Activated CD4-positive, alpha-beta T cell treated with anti-CD3 and anti-CD28 coated beads, Interleukin-2, amount 50 U/mL, for 1 hour (primary cell): Measurements from ENCODE around the gene SHROOM2.
"Not testable (repeated sequence)": the region's sequence is repeated elsewhere in the genome, so short reads cannot be mapped to it uniquely, and the experiment has no call there.

Source experiments
- DNase-seq: peaks from one replicate; pipeline ENCODE4 v3.0.0-alpha.2; 2020

SHROOM2 gene, protein sequence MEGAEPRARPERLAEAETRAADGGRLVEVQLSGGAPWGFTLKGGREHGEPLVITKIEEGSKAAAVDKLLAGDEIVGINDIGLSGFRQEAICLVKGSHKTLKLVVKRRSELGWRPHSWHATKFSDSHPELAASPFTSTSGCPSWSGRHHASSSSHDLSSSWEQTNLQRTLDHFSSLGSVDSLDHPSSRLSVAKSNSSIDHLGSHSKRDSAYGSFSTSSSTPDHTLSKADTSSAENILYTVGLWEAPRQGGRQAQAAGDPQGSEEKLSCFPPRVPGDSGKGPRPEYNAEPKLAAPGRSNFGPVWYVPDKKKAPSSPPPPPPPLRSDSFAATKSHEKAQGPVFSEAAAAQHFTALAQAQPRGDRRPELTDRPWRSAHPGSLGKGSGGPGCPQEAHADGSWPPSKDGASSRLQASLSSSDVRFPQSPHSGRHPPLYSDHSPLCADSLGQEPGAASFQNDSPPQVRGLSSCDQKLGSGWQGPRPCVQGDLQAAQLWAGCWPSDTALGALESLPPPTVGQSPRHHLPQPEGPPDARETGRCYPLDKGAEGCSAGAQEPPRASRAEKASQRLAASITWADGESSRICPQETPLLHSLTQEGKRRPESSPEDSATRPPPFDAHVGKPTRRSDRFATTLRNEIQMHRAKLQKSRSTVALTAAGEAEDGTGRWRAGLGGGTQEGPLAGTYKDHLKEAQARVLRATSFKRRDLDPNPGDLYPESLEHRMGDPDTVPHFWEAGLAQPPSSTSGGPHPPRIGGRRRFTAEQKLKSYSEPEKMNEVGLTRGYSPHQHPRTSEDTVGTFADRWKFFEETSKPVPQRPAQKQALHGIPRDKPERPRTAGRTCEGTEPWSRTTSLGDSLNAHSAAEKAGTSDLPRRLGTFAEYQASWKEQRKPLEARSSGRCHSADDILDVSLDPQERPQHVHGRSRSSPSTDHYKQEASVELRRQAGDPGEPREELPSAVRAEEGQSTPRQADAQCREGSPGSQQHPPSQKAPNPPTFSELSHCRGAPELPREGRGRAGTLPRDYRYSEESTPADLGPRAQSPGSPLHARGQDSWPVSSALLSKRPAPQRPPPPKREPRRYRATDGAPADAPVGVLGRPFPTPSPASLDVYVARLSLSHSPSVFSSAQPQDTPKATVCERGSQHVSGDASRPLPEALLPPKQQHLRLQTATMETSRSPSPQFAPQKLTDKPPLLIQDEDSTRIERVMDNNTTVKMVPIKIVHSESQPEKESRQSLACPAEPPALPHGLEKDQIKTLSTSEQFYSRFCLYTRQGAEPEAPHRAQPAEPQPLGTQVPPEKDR (N-terminal part only)

DNA sequence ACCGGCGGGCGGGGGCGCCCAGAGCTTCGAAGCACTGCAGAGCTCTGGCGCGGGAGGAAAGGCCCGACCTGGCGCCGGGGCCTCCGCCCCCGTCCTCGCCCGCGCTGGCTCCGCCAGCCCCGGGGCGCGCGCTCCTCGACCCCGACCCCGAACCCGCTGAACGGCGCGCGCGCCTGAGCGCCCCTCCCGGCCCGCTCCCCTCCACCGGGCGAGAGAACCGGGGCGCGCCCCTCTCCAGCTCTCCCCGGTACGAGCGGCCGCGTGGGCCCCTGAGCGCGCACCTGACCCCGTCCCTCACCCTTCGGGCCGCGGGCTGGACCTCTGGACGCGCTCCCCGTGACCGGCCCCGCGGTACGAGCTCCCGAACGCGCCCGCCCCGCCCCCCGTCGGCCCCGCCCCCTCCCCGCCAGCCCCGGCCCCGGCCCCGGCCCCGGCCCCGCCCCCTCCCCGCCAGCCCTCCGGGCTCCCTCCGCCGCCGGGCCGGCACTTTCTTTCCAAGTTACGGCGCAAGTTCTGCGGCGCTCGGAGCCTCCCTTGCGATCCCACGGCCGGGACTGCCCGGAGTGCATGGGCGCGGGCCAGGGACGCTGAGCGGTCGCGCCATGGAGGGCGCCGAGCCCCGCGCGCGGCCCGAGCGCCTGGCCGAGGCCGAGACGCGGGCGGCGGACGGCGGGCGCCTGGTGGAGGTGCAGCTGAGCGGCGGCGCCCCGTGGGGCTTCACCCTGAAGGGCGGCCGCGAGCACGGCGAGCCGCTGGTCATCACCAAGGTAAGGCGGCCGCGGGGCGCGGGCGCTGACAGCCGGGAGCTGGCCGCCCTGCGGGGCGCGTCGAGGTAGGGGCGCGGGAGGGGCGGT lies at the start of gene SHROOM2:
SHROOM2 (plus strand) TSS at position 486 of the 854 bp plus-strand sequence; CDS start at position 603, 117 bp downstream.
- no peak for DNase-seq

DNA sequence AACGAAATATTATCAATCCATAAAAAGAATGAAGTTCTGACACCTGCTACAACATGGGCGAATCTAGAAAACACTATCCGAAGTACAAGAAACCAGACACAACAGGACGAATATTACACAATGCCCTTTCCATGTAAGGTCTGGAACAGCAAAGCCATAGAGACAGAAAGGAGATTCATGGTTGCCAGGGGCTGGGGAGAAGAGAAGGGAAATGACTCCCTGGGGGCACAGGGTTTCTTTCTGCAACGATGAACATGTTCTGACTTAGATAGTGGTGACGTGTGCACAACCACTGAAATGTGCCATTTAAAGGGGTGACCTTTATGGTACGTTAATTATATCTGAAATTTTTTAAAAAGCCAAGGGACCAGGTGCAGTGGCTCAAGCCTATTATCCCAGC lies 48.9 kb upstream of the SHROOM2 start:
- no peak for DNase-seq

DNA sequence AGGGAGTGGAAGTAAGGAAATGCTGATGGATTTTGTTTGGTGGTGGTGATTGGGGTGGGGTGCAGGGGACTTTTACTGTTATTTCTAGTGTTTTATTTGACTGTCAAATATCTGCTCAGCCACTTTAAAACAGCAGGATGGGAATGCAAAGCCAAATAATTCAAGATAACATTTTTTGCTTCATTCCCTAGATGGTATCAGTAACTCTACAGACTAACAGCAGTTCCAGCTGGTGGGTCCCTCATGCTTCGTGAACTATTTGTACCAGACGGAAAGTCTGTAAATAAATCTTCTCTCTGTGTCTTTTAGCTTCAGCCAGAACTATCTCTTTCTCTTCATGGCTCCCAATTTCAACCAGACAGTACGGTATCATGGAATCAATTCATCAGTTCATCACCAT lies 48.1 kb upstream of the SHROOM2 start:
- no peak for DNase-seq

DNA sequence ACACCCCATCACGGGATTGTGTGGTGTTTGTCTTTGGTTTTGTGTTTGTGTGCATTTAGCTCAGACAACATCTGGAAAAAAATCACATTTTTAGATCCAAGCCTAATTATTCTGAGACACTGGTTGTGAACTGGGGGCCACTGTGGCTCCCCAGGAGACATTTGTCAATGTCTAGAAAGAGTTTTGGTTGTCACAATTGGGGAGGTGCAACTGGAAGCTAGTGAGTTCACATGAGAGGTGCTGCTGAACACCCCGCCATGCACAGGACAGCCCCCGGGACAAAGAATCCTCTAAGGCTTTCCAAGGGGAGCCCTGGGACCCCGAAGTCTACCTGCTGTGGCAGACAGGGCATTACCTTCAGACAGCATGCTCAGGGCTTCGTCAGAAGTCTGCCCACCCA lies 47.1 kb upstream of the SHROOM2 start:
- DNase-seq: no peak

DNA sequence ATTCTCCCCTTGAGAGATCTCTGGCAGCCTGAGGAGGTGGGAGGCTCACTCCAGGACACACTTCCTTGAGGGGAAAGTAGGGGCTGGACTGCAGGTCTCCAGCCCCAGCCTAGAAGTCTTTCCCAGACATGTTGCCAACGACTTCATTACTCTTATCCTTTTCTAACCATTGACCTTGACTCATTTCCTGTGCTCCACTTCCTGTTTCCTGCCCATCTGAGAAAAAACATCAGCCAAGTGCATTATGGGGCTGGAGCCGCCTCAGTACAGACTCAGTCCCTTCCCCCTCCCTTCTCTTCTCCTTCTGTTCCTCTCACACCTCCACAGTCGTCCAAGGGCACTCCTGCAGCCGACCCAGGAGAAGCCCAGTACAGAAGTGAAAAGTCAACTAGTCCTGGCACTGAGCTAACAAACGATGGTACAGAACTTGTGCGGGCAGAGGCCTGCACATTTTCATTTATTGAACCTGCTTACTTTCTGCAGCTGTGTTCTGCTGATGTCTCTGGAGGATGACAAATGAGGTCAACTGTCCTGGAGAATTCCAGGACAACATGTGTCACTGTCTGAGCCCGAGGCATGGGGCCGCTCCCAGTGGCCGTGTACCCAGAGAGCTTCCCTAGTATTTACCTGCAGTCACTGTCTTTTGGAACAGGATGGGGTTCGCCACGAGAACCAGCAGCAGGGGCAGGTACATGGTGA lies 40.7 kb upstream of the SHROOM2 start:
- no peak for DNase-seq

DNA sequence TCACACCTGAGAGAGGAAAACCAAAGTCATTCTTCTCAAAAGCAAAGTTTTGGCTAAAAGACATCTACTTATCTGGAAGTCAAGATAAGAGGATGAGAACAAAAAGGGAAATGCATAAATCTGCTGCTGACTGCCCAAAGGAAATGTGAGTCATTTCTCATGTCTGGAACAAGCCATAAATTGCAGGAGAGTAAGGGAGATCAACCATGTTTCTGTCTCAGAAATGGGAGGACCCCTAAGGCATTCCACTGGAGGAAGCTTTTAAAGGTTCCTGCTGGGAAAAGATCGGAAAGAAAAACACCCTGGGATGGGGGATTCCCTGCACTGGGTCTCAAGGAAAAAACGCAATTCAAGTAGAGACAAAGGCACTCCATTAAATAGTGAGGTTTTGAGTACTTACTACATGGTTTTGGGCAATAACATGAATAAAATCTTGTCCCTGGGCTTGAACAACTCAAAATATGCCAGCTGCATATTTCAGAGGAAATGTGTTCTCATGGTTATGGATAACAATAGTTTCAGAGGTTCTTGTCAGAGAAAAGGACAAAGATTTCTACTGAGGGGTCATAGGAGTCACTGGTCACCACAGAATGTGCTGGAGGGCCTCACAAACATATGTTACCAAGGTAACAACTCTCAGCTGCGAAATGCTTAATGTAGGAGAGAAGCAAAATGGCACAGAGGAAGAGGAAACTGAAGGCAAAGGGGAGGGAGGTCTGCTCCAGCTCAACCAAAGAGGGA lies 39.9 kb upstream of the SHROOM2 start:
- no peak for DNase-seq

DNA sequence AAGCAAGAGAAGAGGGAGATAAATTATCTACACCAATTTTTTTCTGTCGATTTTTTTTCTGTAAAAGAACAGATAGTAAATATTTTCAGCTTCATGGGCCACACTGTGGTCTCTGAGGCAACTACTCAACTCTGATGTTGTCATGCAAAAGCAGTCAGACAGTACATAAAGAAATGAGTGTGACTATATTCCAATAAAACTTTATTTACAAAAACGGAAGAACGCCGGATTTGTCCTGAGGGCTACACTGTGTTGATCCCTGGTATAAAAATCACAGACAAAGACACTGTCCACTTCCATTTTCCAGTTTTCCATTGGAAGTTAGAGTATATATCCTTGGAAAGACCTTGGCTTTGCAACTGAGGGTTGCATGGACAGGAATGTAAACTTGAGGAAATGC lies 38.6 kb upstream of the SHROOM2 start:
- DNase-seq: no peak

DNA sequence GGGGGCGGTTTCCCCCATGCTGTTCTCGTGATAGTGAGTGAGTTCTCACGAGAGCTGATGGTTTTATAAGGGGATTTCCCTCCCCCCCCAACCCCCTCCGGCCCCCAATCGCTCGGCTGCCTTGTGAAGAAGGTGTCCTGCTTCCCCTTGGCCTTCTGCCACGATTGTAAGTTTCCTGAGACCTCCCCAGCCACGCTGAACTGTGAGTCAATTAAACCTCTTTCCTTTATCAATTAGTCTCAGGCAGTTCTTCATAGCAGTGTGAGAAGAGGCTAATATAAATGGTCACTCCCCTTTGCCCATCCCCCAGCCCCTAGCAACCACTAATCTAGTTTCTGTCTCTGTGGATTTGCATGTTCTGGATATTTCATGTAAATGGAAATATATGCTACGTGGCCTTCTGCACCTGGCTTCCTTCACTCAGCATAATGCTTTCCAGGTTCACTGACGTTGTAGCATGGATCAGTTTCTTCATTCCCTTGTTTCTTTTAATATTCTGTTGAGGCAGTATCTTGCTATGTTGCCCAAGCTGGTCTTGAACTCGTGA lies 37.0 kb upstream of the SHROOM2 start:
- DNase-seq: no peak

DNA sequence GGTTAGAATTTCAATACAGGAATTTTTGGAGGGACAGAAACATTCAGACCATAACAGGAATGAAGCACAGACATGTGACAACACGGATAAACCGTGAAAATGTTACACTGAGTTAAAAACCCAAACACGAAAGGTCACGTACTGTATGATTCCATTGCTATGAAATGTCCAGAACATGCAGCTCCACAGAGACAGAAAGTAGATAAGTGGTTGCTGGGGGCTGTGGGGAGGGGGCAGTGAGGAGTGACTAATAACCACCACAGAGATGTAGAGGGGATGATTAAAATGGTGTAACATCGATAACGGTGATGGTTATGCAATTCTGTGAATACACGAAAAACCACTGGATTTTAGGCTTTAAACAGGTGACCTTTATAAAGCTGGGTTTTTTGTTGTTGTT lies 28.9 kb upstream of the SHROOM2 start:
- DNase-seq: no peak

DNA sequence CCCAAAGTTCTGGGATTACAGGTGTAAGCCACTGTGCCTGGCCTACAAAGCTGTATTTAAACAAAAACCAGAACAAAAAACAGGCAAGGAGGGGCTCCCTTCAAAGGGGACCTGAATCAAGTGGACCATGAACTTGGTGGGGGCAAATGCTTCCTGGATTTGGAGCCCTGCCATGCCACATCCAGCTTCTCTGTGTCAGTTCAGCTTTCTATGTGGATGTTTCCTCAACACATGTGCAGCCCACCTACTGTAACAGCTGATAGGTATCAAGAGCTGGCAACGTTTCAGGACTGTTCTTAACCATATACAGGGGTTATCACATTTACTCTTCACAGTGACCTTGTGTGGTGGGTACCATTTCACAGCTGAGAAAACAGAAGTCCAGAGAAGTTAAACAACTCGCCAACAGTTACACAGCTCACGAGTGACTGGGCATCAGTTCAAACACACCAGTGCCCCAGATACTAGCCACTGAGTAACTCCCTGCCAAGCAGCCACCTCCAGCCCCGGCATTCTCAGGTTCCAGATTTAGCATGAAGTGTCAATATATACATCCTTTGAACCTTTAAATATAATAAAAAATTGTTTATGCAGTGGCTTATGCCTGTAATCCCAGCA lies 28.1 kb upstream of the SHROOM2 start:
- no peak for DNase-seq

DNA sequence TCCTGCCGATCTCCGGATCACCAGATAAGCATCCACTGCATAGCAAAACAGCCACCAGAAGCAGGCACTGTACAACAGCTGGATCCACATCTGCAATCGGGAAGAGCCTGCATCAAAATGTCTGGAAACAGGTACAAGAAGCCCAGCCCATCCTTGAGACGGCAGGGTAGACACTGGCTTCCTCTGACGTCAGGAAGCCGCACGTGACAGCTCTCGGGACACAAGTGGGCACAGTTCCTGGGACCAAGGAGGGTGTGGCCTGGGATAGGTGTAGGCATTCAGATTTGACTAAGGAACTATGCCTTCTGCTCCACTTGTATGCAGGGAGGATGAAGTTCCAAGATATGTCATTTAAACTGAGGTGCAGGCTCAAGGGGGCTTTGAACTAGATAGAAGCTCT lies 26.9 kb upstream of the SHROOM2 start:
- DNase-seq: no peak

DNA sequence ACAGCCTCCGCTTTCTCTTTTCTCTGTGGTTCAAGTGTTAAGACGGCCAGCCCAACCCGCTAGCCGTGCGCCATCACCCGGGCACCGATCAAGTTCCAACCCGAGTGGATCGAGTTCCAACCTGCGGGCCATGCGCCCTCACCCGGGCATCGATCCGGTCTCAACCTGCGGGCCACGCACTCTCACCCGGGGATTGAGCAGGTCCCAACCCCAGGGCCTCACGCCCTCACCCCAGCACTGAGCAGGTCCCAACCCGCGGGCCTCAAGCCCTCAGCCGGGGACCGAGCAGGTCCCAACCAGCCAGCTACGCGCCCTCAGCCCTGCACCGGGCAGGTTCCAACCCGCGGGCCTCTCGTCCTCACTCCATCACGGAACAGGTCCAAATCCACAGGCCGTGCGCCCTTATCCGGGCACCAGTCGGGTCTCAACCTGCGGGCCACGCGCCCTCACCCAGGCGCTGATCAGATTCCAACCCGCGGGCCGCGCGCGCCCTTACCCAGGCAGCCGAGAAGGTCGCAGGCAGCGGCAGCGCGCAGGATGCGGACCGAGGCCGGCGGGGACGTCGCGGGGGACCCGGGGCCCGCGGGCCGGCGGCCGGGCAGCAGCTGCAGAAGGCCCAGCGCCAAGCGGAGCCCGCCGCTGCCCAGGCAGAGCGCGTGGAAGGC lies 21.0 kb upstream of the SHROOM2 start:
- DNase-seq: no peak

DNA sequence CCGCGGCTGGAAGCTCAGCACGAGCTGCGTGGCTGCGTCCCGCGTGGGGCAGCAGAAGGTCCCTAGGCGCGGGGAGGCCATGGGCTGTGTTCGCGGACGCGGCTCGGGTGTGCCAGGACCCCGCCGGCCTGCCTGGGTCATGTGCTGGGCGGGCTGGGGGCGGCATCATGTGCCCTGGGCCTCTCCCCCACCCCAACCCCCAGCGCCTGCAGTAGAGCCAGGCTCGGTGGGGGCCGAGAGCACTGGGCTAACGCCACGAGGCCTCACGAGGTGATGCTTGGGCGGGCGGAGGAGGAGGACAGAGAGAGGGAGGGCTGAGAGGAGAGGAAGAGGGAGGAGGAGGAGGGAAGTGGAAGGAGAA lies 20.5 kb upstream of the SHROOM2 start, which contains the start of gene GPR143:
GPR143 (minus strand) TSS at position 111 of the 361 bp plus-strand sequence; CDS start at position 81, 30 bp downstream.
- no peak for DNase-seq

DNA sequence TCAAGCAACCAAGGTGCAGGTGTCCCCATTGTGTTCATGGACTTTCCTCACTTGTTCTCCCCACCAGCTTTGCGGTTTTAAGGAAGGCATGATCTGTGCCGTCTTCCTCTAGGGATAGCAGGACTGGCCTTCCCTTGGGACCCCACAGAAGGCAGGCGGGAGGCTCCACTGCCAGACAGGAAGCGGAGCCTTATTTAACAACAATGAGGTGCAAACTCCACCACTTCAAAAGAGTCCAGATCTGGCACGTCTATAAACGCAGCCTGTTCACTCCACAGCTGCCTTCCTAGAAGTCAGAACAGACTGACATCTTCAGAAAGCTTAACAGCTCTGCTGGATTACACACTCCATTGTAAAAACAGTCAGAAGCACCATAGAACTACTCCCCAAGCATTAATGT lies 18.9 kb upstream of the SHROOM2 start:
- DNase-seq: no peak

DNA sequence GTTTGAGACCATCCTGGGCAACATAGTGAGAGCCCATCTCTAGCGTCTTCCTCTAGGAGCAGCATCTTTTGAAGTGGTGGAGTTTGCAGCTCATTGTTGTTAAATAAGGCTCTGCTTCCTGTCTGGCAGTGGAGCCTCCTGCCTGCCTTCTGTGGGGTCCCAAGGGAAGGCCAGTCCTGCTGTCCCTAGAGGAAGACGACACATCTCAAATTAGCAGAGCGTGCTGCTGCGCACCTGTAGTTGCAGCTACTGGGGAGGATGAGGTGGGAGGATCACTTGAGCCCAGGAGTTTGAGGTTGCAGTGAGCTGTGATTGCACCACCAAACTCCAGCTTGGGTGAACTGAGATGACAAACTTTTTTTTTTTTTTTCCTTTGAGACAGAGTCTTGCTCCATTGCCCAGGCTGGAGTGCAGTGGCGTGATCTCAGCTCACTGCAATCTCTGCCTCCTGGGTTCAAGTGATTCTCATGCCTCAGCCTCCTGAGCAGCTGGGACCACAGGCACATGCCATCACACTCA lies 17.8 kb upstream of the SHROOM2 start:
- DNase-seq: not testable (repeated sequence)

DNA sequence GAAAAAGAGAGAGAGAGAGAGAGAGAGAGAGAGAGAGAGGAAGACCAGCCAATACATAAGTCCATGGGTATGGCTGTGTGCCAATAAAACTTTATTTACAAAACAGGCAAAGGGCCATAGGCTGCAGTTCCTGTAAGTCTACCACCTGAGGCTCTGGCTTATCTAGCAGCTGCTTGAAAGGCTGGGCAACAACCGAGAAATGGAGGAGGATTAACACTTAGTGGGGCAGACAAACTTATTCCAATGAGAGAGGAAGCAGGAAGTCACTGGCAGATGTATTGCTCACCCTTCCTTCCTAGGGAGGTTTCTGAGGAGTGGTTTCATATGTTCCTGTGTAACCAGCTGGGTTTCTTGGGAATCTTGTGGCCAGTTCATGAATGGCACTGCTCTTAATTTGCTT lies 15.9 kb upstream of the SHROOM2 start:
- no peak for DNase-seq

DNA sequence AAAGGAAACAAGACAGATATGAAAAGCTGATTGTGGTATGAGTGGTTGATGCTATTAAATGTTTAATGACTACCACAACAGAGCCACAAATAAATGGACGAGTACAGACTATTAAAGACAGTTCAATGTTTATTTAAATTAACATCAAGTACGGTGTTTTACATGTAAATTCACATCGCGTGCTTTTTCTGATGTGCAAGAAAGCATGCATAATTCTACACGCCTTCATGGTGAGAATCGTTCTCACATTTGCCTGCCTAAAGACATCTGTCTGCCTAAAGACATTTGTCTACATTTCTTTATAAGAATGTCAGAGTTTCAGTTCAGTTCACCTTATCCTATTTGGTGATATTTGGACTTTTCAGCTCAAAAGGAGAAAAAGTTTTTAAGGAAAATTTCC lies 13.3 kb upstream of the SHROOM2 start:
- no peak for DNase-seq

DNA sequence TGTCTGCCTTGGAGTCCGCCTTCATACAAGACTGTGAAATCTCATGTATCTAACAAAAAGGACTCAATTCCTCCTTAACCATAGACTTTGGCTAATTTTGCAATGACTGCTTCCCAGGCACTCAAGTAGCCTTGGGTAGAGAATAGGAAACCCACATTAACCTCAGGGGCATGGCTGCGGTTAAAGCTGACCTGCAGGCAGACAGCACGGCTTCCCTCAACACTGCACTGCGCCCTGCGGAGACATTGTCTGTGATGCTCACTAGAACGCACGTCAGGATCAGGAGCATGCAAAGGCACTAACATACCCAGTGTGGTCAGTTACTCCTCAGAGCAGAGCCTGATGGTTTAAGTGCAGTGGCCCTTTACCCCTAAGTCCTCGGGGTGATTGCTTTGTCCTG lies 10.3 kb upstream of the SHROOM2 start:
- DNase-seq: no peak

DNA sequence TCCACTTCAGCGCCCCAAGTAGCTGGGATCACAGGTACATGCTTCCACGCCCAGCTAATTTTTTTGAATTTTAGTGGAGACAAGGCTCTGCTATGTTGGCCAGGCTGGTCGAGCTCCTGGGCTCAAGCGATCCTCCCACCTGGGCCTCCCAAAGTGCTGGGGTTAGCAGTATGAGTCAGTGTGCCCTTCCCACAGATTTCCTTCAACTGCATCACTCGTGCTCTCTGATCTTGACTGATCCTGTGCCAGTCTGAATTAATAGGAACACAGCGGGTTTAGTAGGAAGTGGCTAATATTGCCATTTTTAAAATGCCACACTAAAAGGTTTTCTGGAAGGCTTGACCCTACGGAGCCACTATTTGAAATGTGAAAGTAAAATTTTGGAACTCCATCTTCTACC lies 4.3 kb upstream of the SHROOM2 start:
- DNase-seq: no peak
